HG03571 (cell line): ENCODE results near the gene AKAP3.
A peak's percentile ranks its signal among the peaks of the same experiment; 100 is the strongest.

Experiments
- ATAC-seq: cut with Tn5 transposase; IDR thresholded peaks from one replicate; pipeline ENCODE4 v1.9.1; 2021; ENCODE audit not compliant: unreplicated experiment

Gene AKAP3

DNA sequence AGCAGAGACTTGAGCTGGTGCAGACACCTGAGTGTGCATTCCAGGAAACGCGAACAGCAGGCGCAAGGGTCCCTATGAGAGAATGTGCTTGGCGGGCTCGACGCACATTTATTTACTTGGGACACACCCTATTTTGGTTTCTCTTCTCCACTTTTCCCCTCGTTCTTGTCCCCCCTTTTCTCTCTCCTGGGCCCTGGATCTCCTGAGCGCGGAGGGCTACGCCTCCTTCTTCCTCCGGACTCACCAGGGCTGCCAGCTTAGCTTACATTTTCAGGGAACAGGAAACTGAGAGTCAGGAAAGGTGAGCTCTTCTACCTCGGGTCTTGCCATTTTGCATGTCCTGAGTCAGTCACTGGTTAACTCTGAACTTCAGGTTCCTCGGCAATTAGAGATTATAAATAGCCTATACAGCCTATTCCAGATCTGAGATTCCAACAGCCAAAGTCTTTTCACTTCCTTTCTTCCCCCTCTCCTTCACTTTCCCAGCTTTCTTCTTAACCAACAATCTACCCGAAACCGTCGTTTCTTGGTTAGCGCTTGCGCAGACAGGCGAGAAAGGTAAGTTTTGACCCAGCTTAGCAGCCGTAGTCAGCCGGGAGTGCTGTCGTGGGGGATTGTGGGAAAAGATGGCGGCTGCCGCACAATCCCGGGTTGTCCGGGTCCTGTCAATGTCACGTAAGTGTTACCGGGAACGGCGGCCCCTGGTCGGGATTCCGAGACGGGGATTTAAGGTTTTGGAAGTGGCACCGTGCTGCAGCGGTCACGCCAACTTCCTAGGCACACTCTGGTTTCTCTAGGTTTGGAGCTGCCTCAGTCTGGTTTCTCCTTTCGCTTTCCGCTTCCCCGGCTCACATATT, at the start of gene AKAP3, which contains the start of gene NDUFA9:
TSS of gene AKAP3 (minus strand) at position 551 of the 857 bp plus-strand sequence. CDS start 10,855 bp downstream, outside the sequence.
TSS of gene NDUFA9 (plus strand) at position 614 of the 857 bp plus-strand sequence. CDS start at position 627, 13 bp downstream.
- ATAC-seq = peak; percentile 85

DNA sequence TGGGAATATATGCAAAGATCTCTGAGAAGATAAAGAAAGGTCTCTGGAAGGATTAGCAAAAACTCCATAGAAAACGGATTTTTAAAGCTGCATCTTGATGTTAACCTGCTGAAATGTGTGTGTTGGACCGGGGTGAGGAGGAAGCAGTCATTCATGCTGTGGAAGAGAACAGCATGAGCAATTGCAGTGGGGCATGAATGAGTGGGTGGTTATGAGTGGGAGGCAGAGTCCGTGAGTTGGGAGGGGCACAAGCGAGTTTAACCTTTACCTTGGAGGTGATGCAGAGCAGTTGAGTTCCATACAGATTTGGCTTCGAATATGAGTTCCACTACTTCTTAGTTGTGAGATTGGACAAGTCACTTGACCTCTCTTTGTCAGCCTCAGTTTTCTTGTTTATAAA, 41.9 kb upstream of the AKAP3 start:
- no peak for ATAC-seq

DNA sequence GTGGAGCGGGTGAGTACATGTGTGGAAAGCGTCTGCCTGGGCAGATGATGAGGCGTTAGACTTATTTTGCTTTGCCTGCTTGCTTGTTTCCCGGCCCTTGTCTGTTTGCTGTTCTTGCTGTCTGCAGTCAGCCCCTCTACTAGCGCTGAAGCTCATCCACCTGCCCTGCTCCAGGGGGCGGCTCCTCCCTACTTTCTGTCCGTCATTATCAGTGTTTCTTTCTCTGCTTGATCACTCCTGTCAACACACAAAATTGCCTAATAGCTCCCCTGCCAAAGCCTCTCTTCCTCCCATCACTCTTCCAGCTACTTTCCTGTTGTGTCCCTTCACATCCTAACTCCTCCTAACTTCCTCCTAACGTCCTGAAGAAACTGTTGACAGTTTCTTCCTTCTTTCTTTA, 36.5 kb upstream of the AKAP3 start:
- ATAC-seq = no peak

DNA sequence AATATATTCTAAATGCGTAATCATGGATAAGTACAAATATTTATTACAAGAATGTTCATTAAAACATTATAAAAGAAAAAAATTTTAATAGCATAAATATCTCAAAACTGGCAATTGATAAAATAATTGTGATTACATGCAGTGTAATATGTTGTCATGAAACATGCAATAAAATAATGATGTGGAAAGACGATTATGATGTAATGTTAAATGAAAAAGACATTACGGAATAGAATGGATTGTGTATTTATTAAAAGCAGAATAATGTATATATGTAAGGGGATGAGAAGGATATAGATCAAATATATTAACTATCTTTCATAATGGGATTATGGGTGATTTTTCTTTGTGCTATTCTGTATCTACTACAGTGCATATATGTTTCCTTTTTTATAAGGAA, 32.9 kb upstream of the AKAP3 start:
- no peak for ATAC-seq

DNA sequence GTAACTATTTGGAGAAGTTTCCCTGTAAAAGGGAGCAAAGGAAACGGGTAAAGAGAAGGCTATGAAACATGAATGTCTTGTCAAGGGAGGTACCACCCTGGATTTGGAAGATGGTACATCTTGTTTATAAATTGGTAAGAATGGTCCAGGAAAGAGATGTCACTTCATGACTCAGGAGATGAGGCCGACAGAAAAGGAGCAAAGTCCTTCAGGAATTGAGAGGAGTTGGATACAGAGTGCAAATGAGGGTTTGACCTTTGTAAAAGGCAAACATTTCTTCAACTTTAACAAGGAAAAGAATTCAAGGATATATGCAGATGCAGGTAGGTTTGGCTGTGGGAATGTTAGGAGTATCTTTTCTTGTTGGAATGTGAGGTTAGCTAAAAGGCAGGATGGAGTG, 30.9 kb upstream of the AKAP3 start:
- ATAC-seq = no peak

DNA sequence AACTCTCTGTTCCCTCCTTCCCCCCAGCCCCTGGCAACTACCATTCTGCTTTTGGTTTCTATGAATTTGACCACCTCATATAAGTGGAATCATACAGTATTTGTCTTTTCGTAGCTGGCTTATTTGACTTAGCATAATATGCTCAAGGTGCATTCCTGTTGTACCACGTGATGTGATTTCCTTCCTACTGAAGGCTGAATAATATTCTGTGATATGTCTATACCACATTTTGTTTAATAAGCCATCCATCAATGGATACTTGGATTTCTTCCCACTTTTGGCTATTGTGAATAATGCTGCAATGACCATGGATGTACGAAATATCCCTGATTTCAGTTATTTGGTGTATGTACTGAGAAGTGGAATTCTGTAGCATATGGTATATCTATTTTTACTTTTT, 16.4 kb upstream of the AKAP3 start:
- ATAC-seq = no peak

DNA sequence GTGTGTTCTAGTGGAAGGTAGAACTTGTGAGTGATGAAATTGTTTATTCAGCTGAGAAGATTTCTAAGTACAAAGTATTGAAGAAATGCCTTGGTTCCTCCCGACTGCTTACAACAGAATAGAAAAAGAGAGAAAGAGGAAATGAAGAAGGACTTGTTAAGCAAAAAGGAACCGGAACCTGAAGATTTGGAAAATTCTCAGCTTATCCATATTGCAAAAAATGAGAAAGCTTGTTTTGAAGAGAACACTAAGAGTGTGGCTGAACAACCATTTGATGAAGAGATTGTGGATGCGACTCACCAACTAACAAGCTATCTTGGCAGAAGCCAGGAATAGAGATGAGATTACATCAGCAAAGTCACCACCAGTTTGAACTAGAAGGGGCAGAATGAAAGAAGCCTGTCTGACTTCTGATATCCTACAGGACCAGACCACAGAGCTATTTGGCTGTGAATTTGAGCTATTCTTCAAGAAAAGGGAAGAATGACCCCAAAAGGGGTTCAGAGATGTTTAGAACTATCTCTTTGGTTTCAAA, 15.2 kb upstream of the AKAP3 start:
- no peak for ATAC-seq

DNA sequence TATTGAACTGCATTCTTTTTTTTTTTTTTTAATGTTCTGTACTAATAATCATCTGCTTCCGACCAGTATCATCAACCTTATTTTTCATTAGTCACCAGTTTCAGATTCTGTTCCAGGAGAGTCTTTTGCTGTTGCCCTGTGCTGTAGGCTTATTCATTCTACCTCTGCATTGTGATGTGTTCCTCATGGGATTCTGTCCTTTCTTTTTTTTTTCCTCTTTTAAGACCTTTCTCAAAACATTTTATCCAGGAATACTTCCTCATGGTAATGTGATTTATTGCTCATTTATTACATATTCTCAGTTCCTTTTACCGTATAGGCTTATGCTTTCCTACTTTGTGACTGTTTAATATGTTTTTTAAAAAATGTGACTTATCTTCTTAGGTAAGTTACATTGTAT, 4.8 kb upstream of the AKAP3 start:
- ATAC-seq = no peak

DNA sequence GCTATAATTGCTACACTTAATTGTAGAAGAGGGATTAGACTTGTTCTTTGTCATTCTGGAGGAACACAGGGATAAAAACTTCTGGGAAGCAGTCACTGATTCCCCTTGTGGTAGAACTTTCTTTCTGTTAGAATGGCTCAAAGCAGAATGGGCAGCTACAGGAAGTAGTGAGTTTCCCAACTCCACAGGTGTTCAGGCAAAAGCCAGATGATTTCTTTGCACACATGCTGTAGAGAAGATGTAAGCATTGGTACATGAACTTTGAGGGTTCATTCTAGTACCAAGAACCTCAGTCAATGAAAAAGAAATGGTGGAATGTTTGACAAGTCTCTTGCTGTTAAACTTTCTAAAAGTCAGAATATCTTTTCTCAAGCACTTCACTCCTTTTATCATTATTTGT, 4.4 kb upstream of the AKAP3 start:
- ATAC-seq = no peak

DNA sequence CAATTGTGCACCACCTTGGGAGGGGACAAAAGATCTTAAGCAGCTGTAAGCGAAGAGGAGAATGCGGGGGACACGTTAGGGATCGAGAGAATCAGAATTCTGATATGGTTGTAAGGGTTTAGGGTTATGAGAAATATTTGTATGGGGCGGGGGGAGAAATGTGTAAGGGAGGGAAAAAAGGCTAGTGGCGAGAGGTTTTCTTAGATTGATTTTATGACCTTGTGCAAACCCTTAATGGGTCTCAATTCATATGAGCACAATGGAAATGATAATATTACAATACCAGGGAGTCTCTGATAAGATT, 459 bp upstream of the AKAP3 start:
- ATAC-seq = no peak

DNA sequence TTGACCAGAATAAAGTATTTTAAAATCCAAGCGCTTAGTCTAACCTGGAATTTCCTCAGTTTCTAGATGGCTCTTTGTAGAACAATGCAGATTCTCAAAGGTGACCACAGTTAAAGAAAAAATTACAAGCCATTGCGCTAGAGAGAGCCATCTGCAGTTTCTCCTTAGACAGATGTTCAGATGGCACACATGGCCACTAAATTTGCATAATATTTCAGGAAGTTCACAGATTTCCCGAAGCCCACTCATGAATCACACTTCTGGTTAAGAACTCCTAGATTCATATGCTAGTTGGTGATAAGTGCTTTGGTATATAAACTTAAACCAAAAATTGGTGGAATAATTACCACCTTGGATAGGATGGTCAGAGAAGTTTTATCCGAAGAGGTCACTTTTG, 749 bp downstream of the AKAP3 start:
- no peak for ATAC-seq

DNA sequence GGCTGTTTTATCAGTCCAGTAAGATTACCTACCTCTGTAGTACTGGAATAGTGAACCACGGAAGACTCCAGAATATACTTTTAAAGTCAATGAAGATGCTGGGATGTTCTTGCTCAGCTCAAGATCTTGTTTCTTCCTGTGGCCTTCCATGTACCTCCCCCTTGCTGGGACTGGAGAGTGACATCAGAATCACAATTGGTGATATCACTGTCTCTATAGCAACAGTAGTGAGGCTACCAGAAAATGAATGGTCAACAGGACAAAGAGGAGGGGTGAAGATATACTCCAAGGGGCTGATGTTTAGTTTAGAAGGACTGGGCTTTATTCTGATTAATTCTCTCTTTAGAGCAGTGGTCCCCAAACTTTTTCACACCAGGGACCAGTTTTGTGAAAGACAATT, 3.8 kb downstream of the AKAP3 start:
- no peak for ATAC-seq

DNA sequence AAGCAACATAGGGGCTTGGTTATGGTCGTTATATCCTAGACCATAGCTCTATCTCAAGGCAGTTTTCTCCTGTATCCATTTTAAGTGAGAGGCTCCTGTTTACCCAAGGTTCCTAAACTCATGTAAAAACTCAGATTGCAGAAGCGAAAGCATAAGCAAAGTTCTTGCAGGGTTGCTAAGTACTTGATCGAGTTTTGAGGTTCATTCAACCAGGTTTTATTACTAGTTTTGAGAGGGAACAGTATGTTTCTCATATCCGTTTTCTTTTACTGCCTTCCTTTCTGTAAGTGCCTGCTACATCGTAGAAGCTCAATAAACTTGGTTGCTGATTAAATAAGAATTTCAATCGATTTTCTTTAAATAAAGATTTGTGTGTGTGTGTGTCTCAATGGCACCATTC, 5.1 kb downstream of the AKAP3 start:
- no peak for ATAC-seq

DNA sequence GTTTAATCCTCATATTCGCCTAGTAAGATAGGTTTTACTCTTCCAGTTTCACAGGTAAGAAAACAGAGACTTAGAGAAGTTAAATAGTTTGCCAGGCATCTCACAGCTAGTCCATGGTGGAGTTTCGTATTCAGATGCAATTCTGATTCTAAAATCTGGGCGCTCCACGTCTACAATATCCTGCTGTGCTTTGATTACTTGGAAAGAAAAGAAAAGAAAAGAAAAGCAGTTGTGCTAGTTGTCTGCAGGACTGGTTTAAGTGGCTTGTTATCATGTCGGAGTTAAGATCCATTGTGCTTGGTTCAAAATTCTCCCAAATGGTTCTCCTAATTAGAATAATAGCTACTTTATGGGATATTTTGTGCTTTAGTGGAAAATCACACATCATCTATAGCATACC, 18.6 kb downstream of the AKAP3 start:
- ATAC-seq = no peak

DNA sequence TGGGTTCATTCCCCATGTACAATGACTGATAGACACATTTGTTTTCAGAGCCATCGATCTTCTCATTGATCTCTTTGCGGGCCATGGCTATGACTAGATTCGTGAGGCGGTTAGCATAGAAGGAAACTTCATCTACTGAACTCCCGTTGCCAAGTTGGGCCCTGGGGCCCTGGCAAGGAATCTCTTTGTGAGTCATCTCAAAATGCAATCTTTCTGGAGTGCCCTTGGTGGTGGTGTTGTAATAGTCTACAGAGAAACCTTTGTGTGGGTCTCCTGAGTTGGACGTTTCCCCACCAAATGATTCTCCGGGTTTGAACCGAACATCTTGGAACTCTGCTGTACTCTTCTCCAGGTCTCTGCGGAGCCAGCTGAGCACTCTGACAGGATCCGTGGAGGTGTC, 20.4 kb downstream of the AKAP3 start:
- ATAC-seq = no peak

DNA sequence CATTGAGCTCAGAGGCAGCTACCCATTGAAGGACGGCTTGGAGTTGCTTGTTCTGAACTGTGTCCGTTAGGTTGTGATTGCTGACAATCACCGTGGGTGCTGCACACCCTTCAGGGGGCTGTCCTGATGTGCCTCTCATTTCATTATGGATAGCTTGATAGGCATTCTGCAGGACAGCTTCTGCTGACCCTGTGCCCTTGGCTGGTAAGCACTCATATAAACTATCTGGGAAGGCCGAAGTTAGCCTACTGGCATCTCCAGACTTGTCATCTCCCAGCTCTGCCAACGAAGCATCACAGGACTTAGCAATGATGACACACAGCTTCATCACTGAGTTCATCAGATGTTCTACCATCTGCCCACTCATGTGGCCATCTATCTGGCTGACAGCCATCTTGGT, 22.3 kb downstream of the AKAP3 start:
- no peak for ATAC-seq

DNA sequence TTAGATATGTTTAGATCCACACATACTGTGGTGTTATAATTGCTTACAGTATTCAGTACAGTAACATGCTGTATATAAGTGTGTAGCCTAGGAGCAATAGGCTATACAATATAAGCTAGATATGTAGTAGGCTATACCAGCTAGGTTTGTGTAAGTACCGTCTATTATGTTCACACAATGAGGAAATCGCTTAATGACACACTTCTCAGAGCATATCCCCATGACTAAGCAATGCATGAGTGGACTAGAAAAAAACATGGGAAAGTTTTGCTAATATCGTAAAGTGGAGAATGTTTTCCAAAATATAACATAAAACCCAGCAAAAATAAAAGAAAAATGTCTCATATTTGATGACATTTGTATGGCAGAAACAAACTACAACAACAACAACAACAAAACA, 27.3 kb downstream of the AKAP3 start:
- no peak for ATAC-seq

DNA sequence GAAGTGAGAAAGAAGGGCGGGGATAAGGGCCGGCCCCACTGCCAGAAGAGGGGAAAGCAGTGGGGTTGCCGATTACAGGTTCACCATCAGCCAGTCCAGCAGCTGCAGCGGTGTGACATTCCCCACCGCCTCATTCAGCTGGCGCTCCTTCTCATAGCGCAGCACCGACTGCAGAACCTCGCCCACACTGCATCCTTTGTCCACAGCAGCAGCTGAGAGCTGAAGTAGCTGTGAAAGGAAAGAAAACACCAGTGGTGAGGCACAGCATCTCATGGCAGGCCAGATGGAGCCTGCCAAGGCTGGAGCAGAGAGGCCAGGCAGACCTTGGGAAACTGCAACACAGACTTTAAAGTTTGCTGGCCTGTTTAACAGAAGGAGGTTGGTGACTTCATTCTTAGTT, 33.2 kb downstream of the AKAP3 start:
- no peak for ATAC-seq

DNA sequence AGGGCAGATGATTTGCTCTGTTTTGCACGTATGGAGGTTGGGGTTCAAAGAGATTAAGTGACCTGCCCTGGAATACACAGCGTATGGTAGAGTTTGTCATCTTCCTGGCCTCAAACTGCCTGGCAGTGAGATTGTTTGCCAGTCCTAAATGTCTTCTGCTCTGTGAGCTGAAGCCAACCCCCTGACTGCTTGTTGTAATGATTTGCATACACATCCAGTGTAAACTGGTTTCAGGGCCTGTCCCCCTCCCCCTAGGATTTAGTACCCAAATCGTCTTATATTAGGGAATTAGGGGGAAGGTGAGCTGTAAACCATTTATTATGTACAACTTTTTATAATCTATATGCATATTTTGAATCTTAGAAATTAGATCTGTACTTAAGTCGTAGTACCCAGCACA, 38.4 kb downstream of the AKAP3 start:
- ATAC-seq = no peak

DNA sequence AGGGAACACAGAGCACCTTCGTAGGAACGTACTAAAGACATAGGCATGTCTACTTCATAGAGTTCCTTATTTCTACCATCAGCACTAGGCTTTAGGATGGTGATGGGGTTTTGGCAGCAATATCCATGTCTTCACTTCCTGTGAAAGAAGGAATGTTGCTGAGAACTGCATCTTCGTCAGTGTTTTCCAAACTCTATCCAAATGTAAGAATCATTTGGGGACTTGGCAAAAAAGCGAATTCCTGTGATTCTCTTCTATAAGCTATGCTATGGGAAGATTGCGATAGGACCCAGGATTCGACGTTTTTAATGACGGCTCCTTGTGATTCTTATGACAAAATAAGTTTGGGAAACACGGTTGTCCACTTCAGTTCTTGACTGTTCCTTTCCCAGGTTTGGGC, 39.8 kb downstream of the AKAP3 start:
- no peak for ATAC-seq

DNA sequence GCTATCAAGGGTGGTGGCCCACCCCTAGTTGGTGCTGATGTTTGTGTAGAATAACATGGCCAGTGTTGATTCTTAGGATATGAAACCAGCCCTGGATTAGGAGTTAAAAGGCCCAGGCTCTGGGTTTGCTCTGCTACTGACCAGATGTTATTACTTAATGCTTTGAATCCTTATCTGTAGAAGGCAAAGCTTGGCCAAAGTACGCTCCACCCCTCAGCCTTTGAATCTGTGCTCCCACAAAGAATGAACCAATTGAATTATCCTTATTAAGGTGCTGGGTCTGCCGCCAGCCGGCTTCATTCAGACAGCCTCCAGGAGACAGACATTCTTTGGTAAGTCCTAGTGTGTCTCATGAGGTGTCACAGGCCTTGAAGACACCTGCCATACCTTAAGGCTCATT, 41.8 kb downstream of the AKAP3 start:
- no peak for ATAC-seq

DNA sequence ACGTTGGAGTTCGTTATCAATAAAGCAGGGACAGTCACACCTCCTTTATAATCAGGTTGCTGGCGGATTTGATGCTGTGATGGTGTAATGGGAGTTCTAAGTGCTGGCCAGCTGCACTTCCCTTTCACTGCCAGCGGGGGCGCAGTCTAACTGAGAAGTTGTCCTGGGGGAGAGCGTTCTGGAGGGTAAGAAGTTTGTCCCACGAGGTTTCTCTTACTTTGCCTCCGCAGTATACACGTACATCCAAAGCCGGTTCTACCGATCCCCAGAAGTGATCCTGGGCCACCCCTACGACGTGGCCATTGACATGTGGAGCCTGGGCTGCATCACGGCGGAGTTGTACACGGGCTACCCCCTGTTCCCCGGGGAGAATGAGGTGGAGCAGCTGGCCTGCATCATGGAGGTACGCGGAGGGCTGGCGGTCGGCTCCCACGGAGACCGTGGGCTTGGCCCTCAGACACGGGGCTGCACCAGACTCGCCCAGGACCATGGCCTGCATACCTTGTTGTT, 44.1 kb downstream of the AKAP3 start:
- peak; percentile 90 for ATAC-seq

DNA sequence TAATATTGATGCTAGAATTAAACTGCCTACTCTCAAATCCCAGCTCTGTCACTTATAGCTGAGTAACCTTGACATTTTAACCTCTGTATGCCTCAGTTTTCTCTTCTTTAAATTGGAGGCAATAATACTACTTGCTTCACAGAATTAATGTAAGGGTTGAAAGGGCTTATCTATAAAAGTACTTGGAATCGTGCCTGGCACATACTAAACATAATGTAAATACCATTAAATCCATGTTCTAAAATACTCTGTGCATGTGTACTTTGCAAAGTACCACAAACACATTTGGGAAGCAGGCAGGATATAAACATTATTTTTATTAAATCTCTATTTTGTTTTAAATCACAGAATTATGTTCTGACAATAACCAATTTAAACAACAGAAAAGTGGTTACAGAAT, 44.9 kb downstream of the AKAP3 start:
- no peak for ATAC-seq
